ENCODE data around the gene MLX. TPM values are rescaled to one million over a fixed set of nuclear protein-coding genes. Genes with fewer than 3 reads are reported as not detected.

The MLX gene, protein sequence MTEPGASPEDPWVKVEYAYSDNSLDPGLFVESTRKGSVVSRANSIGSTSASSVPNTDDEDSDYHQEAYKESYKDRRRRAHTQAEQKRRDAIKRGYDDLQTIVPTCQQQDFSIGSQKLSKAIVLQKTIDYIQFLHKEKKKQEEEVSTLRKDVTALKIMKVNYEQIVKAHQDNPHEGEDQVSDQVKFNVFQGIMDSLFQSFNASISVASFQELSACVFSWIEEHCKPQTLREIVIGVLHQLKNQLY
- polyA plus RNA-seq (ENCODE audit: low read depth in 6 of 6) = 10 to 100 TPM; 26.7 to 48.2 (median 32.9) TPM

DNA sequence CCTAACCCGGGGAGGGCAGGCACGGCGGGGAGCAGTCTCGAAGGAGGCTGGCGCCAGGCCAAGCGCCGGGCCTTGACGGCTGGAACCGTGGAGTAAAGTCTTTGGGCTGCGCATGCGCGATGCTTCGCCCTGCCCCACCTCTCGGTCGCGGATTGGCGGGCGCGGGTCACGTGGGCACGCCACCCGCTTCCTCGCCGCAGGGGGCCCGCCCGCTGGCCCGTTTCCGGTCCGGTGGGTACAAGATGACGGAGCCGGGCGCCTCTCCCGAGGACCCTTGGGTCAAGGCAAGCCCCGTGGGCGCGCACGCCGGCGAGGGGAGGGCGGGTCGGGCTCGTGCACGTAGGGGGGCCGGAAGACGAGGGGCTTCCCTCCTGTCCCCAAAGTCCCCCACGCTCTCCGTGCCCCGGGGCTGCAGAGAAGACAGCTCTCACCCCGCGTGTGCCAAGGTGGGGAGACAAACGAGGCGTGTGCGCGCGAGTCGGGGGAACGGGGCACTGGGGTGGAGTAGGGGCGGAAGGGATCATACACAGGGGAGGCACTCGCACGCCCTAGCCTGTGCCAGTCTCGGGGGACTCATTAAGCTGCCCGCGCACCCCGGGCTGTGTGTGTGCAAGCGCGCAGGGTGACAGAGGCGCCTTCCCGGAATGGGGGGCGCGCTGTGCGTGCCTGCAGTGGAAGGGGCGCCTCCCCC is at the start of gene MLX:
Gene MLX, plus strand, starts transcription at position 218 of the 691 bp plus-strand sequence. Its CDS starts 25 bp downstream, at position 243.
- Mint-ChIP-seq H3K4me3 (peak within 1 kb of the TSS; percentile 89 to 98 (median 94)), H3K27ac (peak within 1 kb of the TSS; percentile 83 to 98 (median 90)), H3K36me3 (no peaks in the 10 kb centered on the region), H3K4me1 (peaks cover 25 to 55% (median 36%) of the 10 kb centered on the region in 3 donors), H3K9me3 (no peaks in the 10 kb centered on the region), H3K27me3 (no peaks in the 10 kb centered on the region)
- DNase-seq (peak; percentile 86), ATAC-seq (ENCODE audit: low read depth in 2 of 2) (peak; percentile 75 to 81)

DNA sequence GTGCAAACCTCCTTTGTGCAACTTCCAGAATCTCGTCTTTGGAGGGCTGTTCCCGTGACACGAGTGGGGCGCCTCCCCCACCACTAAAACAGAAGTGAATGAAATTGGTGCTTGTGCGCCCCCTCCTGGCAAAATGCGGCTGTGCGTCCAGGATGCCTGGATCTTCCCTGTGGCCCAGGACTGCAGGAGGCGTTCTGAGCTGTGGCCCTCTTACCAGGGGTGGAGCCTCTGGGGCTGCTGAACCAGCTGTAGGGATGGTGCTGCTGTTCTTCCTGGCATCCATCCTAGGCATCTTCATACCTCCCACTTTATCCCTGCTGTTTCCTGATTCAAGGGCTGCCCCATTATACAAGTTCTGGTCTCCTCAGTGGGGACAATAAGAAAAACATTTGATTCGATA is 49.4 kb upstream of the MLX start:
- peaks cover 11 to 31% (median 14%) of the 10 kb centered on the region in 3 donors for H3K4me1 Mint-ChIP-seq
- no peak overlapping the region for H3K4me3 Mint-ChIP-seq
- H3K36me3 Mint-ChIP-seq = peaks cover 0 to 15% of the 10 kb centered on the region in 2 donors
- no peaks in the 10 kb centered on the region for H3K27me3 Mint-ChIP-seq
- H3K27ac Mint-ChIP-seq = no peak overlapping the region
- H3K9me3 Mint-ChIP-seq = no peaks in the 10 kb centered on the region
- ATAC-seq (ENCODE audit: low read depth in 2 of 2) (peak; percentile 92 to 96), DNase-seq (peak; percentile 77)

DNA sequence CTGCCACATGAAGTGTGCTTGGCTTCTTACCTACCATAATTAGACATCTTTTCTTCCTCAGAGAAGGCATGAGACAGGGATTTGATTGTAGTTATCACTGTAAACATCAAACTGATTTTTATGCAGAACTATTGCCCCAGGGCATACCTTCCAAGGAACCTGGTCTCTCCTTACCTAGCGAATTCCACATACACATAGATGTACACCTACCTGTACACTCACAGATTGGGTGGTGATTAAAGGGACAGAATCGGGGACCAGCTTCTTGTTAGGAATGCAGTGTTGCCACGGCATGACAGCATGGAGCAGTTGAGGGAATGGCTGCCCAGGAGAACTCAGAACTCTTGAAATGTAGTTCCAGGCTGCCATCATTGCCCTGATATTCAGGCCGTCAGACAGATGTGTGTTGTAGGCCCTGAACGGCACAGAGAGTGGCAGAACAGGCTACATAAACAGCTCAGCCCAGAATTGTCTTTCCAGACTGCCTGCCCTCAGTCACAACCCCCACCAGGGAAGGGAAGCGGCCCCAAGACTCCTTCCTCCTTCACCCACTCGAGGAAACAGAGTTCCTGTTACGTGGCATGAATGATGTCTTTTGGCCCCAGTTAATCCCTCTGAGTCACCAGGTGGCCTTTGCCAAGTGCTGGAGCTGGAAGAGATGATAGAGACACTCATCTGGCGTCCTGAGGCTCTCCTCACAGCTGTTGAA is 48.7 kb upstream of the MLX start:
- ATAC-seq (ENCODE audit: low read depth in 2 of 2) (no peak), DNase-seq (no peak)
- H3K27me3 Mint-ChIP-seq = no peaks in the 10 kb centered on the region
- H3K4me1 Mint-ChIP-seq = peaks cover 11 to 31% (median 14%) of the 10 kb centered on the region in 3 donors
- no peak overlapping the region for H3K4me3 Mint-ChIP-seq
- H3K9me3 Mint-ChIP-seq = no peaks in the 10 kb centered on the region
- H3K27ac Mint-ChIP-seq = no peak overlapping the region
- H3K36me3 Mint-ChIP-seq = peaks cover 0 to 18% of the 10 kb centered on the region in 2 donors

DNA sequence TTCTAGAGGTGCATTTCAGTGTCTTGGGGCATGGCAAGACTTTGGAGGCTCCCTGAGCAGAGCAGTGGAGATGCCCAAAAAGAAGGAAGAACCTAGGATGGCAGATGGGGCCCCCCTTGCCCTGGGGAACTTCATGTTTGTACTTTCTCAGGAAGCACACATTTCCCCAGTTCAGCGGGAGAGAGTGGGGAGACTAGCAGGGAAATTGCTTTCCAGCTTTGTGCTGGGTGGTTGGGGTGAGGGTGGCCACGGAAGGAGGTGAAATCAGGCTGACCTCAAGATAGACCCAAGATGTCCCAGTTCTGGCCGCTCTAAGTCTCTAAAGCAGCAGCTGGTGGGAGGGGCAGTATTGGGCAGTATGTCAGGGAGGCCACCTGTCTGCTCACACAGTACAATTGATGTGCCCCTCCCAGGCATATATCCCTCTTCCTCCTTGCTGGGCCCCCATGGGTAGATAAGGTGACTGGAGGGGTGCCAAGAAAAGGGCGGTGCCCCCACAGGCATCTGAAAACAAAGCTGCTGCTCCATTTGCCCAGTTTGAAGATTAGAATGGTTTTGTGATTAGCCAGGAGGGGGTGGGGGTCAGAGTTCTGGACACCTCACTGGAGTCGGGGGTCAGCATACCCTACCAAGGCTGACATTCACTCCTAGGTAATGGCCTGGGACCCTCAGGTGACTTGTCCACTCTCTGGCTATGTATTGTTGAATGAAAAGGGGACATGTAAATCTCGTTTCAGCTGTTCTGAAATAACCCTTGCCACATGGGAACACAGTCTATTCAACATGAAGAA is 48.0 kb upstream of the MLX start:
- Mint-ChIP-seq H3K27me3 (no peaks in the 10 kb centered on the region), H3K9me3 (no peaks in the 10 kb centered on the region), H3K4me1 (peaks cover 11 to 28% (median 14%) of the 10 kb centered on the region in 3 donors), H3K4me3 (no peak overlapping the region), H3K36me3 (peaks cover 0 to 18% of the 10 kb centered on the region in 2 donors), H3K27ac (peak overlapping the region in 1 of 6 donors; percentile 3)
- DNase-seq (no peak), ATAC-seq (ENCODE audit: low read depth in 2 of 2) (no peak)

DNA sequence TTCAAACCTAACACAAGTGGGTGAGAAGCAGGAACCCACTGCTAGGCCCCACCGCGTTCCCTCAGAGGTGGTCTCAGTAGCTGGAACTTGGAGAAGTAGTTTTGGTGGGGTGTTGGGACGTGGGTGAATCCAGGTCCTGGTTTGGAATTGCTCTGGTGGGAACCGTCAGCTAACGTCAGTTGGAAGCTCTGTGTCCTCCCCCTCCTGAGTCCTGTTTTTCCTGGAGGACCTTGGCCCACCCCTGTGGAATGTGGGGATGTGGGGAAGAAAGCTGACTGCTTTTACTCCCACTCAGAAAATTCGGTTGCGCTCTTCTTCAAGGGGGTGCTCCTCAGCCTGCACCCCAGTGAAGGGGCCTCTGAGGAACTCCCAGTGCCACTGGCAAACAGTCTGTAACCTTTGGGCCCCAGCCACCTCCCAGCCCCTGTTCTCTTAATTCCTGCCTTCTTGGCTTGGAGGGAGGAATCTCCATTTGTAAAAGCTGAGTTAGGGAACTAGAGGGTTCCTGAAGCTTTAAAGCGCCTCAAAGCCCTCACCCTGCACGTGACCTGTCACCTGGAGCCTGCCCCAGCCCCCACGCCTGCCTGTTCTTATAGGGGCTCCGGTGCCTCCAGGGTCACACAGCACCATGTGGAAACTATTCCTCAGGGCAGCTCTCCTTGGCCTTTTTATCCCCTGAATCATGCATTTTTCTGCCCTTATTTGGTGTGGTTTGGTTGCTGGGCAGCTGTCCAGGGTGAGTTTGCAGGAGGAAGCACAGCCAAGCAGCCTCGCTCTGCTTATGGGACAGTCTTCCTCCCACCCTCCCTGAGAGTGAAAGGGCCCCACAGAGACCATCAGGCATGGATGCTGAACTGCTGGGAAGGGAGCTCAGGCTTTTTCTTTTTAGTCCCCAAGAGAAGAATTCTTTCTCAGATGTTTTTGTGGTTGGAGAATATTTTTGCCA is 47.1 kb upstream of the MLX start:
- DNase-seq (no peak), ATAC-seq (ENCODE audit: low read depth in 2 of 2) (no peak)
- Mint-ChIP-seq H3K27ac (peak overlapping the region in 1 of 6 donors; percentile 3), H3K27me3 (no peaks in the 10 kb centered on the region), H3K4me3 (no peak overlapping the region), H3K9me3 (no peaks in the 10 kb centered on the region), H3K36me3 (peaks cover 0 to 18% of the 10 kb centered on the region in 2 donors), H3K4me1 (peaks cover 11 to 27% (median 14%) of the 10 kb centered on the region in 3 donors)

DNA sequence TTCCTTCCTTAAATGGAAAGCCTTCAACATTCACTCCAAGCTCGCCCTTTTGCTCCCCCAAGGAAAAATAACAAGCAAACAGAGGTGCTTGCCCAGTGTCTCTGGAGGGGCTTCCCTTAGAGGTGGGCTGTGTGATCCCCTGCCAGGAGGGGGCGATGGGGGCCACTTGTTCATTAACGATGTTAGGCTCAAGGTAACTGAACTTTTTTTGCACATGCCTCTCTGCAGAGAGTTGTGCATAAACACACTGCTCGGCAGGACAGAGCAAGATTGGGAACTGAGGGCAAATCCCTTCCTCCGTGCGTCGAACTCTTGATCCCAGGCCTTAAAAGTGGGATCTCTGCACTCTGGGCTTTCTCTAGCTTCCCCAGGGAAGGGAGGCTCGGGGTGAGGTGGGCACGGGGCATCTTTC is 46.4 kb upstream of the MLX start:
- Mint-ChIP-seq H3K4me1 (peaks cover 11 to 27% (median 14%) of the 10 kb centered on the region in 3 donors), H3K27me3 (no peaks in the 10 kb centered on the region), H3K27ac (no peak overlapping the region), H3K9me3 (no peaks in the 10 kb centered on the region), H3K36me3 (peaks cover 0 to 18% of the 10 kb centered on the region in 2 donors), H3K4me3 (no peak overlapping the region)
- peak in 1 of 2 donors; percentile 32 for ATAC-seq (ENCODE audit: low read depth in 2 of 2)
- DNase-seq = no peak

DNA sequence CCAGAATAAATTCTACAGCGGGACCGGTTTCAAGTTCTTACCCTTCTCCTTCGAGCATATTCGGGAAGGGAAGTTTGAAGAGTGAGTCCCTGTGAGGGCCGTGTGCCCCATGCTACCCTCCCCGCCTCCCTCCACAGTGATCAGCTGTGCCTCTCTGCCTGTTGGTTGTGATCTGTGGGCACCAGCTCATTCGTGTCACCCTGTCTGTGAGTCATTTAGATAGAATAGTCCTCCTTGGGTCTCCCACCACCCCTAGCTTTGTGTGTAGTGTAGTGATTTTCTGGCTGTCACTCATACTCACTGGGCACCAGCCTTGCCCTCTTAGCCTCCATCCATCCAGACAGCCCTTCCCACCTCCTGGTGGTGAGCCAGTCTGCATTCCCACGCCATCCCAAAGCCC is 45.9 kb upstream of the MLX start:
- H3K4me1 Mint-ChIP-seq = peaks cover 11 to 27% (median 14%) of the 10 kb centered on the region in 3 donors
- no peaks in the 10 kb centered on the region for H3K27me3 Mint-ChIP-seq
- H3K36me3 Mint-ChIP-seq = peaks cover 0 to 18% of the 10 kb centered on the region in 2 donors
- H3K27ac Mint-ChIP-seq = no peak overlapping the region
- H3K4me3 Mint-ChIP-seq = peak overlapping the region in 2 of 8 donors; percentile 45 to 76
- no peak for DNase-seq
- ATAC-seq (ENCODE audit: low read depth in 2 of 2) = no peak
- no peaks in the 10 kb centered on the region for H3K9me3 Mint-ChIP-seq

DNA sequence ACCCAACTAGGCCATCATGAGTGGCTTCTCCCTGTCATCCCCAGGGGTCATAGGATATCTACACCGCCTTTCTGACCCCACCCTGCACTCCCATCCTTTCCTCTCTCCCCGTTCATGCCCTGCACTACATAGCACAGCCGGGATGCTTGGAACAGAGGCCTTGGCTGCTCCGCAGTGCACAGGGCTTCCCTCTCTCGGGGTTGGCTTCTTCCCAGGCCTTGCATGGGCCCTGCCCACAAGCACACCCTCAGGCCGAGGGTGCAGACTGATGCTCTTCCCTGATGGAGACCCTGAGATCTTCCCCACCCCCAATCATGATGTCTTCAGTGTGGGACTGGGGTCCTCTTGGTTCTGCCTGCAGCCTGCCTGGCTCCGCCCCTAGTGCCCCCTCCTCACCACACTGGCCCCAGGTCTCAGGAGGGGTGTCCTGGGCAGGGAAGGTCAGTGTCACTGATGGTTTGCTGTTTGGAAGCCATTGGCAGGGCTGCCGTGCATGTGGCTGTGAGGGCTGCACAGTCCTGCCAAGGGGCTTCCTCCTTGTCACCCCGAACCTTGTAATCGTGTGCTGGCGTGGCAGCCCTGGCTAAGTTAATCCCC is 45.1 kb upstream of the MLX start:
- ATAC-seq (ENCODE audit: low read depth in 2 of 2) (no peak), DNase-seq (no peak)
- peak overlapping the region in 2 of 6 donors; percentile 51 to 53 for H3K27ac Mint-ChIP-seq
- peaks cover 11 to 21% (median 14%) of the 10 kb centered on the region in 3 donors for H3K4me1 Mint-ChIP-seq
- H3K4me3 Mint-ChIP-seq = no peak overlapping the region
- H3K36me3 Mint-ChIP-seq = peaks cover 0 to 18% of the 10 kb centered on the region in 2 donors
- H3K27me3 Mint-ChIP-seq = no peaks in the 10 kb centered on the region
- no peaks in the 10 kb centered on the region for H3K9me3 Mint-ChIP-seq

DNA sequence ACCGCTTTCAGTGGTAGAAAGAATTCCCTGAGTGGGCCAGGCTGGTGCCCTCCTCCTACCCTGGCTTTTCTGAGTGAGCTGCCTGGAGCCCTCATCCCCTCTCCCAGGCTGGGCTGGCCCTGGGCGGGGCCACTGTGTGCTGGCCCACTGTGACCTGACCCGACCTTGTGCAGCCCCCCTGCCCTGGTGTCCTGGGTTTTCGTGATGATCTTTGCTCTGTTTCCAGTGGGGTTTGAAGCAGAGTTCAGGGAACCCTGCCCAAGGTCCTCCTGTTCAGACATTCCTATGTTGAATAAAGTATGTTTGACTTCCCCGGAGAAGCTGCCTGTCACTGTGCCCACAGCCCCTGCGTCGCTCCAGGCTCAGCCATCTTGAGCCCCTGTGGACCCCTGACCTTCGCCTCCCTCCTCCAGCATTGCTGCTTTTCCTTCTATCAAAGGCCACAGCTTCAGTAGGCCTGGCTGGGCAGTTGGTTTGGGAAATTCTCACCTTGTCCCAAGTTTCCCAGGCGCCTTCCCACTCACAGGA is 44.6 kb upstream of the MLX start:
- H3K27ac Mint-ChIP-seq = peak overlapping the region in 2 of 6 donors; percentile 12 to 82
- peaks cover 14 to 21% (median 18%) of the 10 kb centered on the region in 3 donors for H3K4me1 Mint-ChIP-seq
- H3K36me3 Mint-ChIP-seq = peaks cover 0 to 18% of the 10 kb centered on the region in 2 donors
- H3K4me3 Mint-ChIP-seq = no peak overlapping the region
- DNase-seq = no peak
- no peak for ATAC-seq (ENCODE audit: low read depth in 2 of 2)
- H3K27me3 Mint-ChIP-seq = no peaks in the 10 kb centered on the region
- no peaks in the 10 kb centered on the region for H3K9me3 Mint-ChIP-seq

DNA sequence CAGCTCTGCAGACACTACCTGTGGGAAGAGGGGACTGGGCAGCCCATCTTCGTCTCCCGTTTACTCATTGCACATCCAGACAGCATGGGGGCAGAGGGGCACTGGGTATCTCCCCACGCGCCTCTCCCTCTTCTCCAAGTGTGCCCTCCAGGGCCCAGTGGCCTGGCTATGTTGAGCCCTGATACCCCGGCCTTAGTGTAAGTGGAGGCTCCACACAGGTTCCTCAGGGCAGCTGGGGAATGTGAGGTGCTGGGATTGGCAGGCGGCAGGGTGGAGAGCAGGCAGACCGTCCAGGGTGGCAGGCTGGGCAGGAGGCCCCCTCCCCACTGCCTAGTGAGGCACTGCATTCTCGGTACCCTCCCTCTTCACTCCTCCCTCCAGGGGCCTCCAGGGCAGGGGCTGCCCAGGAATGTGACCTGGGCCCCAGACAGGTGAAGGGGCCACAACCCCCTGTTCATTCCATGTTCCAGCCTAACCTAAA is 44.1 kb upstream of the MLX start:
- no peak for ATAC-seq (ENCODE audit: low read depth in 2 of 2)
- peaks cover 13 to 17% (median 16%) of the 10 kb centered on the region in 3 donors for H3K4me1 Mint-ChIP-seq

DNA sequence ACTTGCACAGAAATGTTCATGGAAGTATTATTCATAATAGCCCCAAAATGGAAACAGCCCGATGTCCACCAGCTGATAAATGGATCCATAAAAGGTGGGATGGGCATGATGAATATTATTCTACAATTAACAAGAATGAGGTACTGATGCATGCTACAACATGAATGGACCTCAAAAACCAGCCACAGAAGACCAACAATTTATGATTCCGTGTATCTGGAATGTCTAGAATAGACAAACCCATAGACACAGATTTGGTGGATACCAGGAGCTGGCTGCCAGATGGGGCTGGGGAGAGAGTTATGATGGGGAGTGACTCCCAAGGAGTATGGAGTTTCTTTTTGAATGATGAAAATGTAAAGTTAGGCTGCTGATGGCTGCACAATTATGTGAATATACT is 41.7 kb upstream of the MLX start:
- ATAC-seq (ENCODE audit: low read depth in 2 of 2) (no peak), DNase-seq (no peak)
- peaks cover 13 to 23% (median 19%) of the 10 kb centered on the region in 3 donors for H3K4me1 Mint-ChIP-seq
- peaks cover 0 to 18% of the 10 kb centered on the region in 2 donors for H3K36me3 Mint-ChIP-seq
- H3K9me3 Mint-ChIP-seq = no peaks in the 10 kb centered on the region
- no peaks in the 10 kb centered on the region for H3K27me3 Mint-ChIP-seq
- H3K4me3 Mint-ChIP-seq = no peak overlapping the region
- no peak overlapping the region for H3K27ac Mint-ChIP-seq

More for the DNA sequence above, 44.1 kb upstream of the MLX start:
- Mint-ChIP-seq H3K36me3 (peaks cover 0 to 18% of the 10 kb centered on the region in 2 donors), H3K9me3 (no peaks in the 10 kb centered on the region), H3K27me3 (no peaks in the 10 kb centered on the region), H3K4me3 (no peak overlapping the region), H3K27ac (no peak overlapping the region)
- DNase-seq = no peak
